Right lobe of liver (tissue), 6 donors: ENCODE measurements around the gene NYAP2. TPM values are rescaled to one million over a fixed set of nuclear protein-coding genes. Genes with fewer than 3 reads are reported as not detected.

Experiments used
- ATAC-seq, 4 donors: fragments of 200-7000 bp; cut with Tn5 transposase; one replicate each; pipeline ENCODE4 v1.9.1; 2020; ENCODE audit warnings: mild to moderate bottlenecking in 4 of 4, moderate library complexity in 4 of 4
- DNase-seq, 3 donors: peaks; one replicate each; pipeline ENCODE4 v3.0.0-alpha.2; 2020
- H3K27ac ChIP-seq, 3 donors: fragments of 200-600 bp; one replicate each; pipeline ENCODE4 v1.8.0; 2022
- H3K27me3 ChIP-seq, 2 donors: fragments of 200-600 bp; one replicate each; pipeline ENCODE4 v1.8.0; 2022
- H3K36me3 ChIP-seq, 4 donors: fragments of 200-600 bp; sonication (generic) in 1 of 4; one replicate each; pipeline versions ENCODE4 v1.5.1 to v1.8.0; 2017 to 2022; ENCODE audit warnings: control low read depth in 1 of 4
- H3K4me1 ChIP-seq, 4 donors: fragments of 200-600 bp; sonication (generic) in 1 of 4; one replicate each; pipeline versions ENCODE4 v1.5.1 to v1.8.0; 2017 to 2022; ENCODE audit warnings: control low read depth in 1 of 4
- H3K4me3 ChIP-seq, 3 donors: fragments of 200-600 bp; one replicate each; pipeline ENCODE4 v1.8.0; 2022
- H3K9me3 ChIP-seq, 4 donors: fragments of 200-600 bp; sonication (generic) in 1 of 4; one replicate each; pipeline versions ENCODE4 v1.5.1 to v1.8.0; 2017 to 2022; ENCODE audit warnings: control low read depth in 1 of 4
- CTCF ChIP-seq, 4 donors: fragments of 200-600 bp in 3 of 4; fragments of 450-650 bp in 1 of 4; IDR thresholded peaks; one replicate each; pipeline versions ENCODE4 v1.5.1 to v1.8.0; 2016 to 2022; ENCODE audit warnings: antibody characterized with exemption in 4 of 4, mild to moderate bottlenecking in 2 of 4
- POLR2A ChIP-seq: fragments of 450-650 bp; IDR thresholded peaks from one replicate; pipeline ENCODE4 v1.6.1; 2017; ENCODE audit warnings: antibody characterized with exemption, mild to moderate bottlenecking
- WGBS: methylation state at CpG from one replicate; pipeline ENCODE4 v1.1.6; 2018; ENCODE audit warnings: low coverage, low lambda C conversion rate; ENCODE audit not compliant: insufficient coverage; ENCODE audit errors: missing lambda C conversion rate; 5-methylcytosine and 5-hydroxymethylcytosine counted together
- intact Hi-C, 2 donors: fragments of 100-400 bp; cut with DNase I; formaldehyde crosslinking; loops; one replicate each; pipeline versions ENCODE4 v1.11.2 to v1.14.1; 2022
- total RNA-seq, 6 experiments: library from RNA; depleted of rRNA in 2 of 6; stranded (reverse); fragments of >200 nt in 2 of 6; fragmentation: NEBNext Ultra II Directional in 3 of 6; extraction: Animal tissue kit (Norgen Biotek cat#: 25700) in 3 of 6; gene quantifications; one replicate each; pipeline versions ENCODE4 v1.1.0 to v1.2.4, GENCODE V29; 2016 to 2023
- donor health status: DM: no; HTN: yes; CAD: no.
- donor health status: DM: no; HTN: no; CAD: no.
- donor health status: DM: no; HTN: no; CAD: no.
- donor health status: DM: no; HTN: yes; CAD: no.
- donor health status: DM: no; HTN: yes; CAD: no.

NYAP2 gene
- total RNA-seq, 6 experiments from 2014 or later = not detected

DNA sequence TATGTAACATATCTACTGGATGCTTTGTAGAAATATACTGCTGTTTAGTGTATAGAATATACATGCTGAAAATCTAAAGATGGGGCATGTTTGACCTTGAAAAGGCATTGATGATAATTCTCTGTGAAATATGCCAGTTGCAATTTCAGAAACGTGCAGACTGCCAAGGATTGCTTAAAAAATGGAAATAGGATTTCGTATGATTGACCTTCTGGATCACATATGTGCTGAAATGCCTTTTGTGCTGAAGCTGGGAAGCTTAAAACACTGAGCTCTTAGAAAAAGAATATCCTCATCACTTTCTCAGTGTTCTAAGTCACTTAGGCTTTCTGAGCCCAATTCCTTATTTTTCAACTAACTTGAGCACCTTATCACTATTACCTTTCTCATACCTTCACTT, 14.3 kb downstream of the NYAP2 start:
- ATAC-seq (no peak), DNase-seq (no peak)
- H3K27ac ChIP-seq = no peak overlapping the region
- no peak overlapping the region for H3K4me3 ChIP-seq
- no peak for TF ChIP-seq CTCF (IDR thresholded peaks at IDR 0.05)
- TF ChIP-seq POLR2A = no peak
- no peaks in the 10 kb centered on the region for H3K4me1 ChIP-seq
- intact Hi-C loops = no loop called here
- no peaks in the 10 kb centered on the region for H3K9me3 ChIP-seq
- no peaks in the 10 kb centered on the region for H3K36me3 ChIP-seq
- no peaks in the 10 kb centered on the region for H3K27me3 ChIP-seq
- 19% methylated on average over 2 of the region's 2 CpGs for WGBS

DNA sequence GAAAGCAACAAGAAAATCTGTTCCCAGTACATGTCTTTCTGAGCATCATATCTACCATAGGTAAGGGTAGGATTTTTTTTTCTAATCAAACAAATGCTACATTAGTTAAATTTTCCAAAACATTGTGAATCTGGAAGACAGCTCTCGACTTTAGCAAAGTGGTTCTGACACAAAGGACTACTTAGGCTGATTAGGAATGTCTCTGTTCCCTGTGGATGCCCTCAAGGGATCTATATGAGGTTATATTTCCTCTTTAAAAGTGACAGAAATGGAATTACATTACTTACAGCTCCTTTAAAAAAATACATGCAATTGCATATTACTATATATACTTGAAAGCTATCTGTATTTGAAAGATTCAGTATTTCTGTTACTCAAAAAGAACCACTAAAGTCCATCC, 15.4 kb downstream of the NYAP2 start:
- Histone ChIP-seq H3K27me3 (no peaks in the 10 kb centered on the region), H3K4me1 (no peaks in the 10 kb centered on the region), H3K4me3 (no peak overlapping the region), H3K9me3 (no peaks in the 10 kb centered on the region), H3K27ac (no peak overlapping the region), H3K36me3 (no peaks in the 10 kb centered on the region)
- DNase-seq (no peak), ATAC-seq (no peak)
- intact Hi-C loops = no loop called here
- 11% methylated on average over 1 of the region's 1 CpG for WGBS
- TF ChIP-seq POLR2A (no peak), CTCF (IDR thresholded peaks at IDR 0.05) (no peak)

DNA sequence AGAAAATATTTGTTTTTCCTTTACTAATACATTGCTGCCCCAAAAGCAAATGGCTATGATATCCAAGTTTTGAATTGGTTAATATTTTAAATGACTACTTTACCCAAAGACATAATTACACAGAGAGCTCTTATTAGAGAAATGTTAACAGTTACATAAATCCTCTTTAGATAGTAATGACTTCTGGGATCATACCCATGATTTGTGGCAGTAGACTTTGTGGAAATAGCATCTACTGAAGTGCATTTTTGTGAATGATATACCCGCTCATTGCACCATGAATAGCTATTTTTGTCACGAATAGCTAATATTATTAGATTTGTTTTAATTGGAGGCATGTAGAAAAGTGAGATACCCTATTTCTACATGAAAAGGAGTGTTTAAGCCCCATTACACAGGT, 15.8 kb downstream of the NYAP2 start:
- H3K27me3 ChIP-seq = no peaks in the 10 kb centered on the region
- H3K9me3 ChIP-seq = no peaks in the 10 kb centered on the region
- no peak overlapping the region for H3K4me3 ChIP-seq
- ATAC-seq (no peak), DNase-seq (no peak)
- H3K27ac ChIP-seq = no peak overlapping the region
- H3K36me3 ChIP-seq = no peaks in the 10 kb centered on the region
- TF ChIP-seq CTCF (IDR thresholded peaks at IDR 0.05) (no peak), POLR2A (no peak)
- intact Hi-C loops = no loop called here
- WGBS = 60% methylated on average over 2 of the region's 2 CpGs
- H3K4me1 ChIP-seq = no peaks in the 10 kb centered on the region

DNA sequence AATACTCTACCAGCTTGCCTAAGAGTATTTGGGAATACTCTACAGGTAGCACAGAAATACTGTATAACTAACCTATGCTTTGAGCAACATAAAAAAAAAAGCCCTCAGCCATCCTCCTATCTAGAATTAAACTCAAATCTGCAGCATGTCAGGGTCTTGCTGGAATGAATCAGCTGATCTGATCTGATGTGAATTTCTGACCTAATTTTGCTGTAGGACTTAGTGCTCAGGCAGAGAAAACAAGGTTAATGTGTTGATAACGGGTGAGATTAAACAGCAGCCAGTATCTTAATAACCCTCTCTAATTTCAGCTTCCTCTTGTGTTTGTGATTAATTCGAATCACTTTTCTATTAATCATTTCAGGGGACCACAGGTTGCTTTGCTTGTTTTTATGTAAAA, 16.3 kb downstream of the NYAP2 start:
- Histone ChIP-seq H3K27ac (no peak overlapping the region), H3K4me1 (no peaks in the 10 kb centered on the region), H3K36me3 (no peaks in the 10 kb centered on the region), H3K27me3 (no peaks in the 10 kb centered on the region), H3K4me3 (no peak overlapping the region), H3K9me3 (no peaks in the 10 kb centered on the region)
- ATAC-seq (no peak), DNase-seq (no peak)
- no peak for TF ChIP-seq POLR2A
- no peak for TF ChIP-seq CTCF (IDR thresholded peaks at IDR 0.05)
- WGBS = 40% methylated on average over 2 of the region's 2 CpGs
- intact Hi-C loops = no loop called here
